RPMI8226 (cell line): Measurements from ENCODE around the gene TBCD.
A peak's percentile ranks its signal among the peaks of the same experiment; 100 is the strongest.

ENCODE experiments used
- DNase-seq: peaks from one replicate; pipeline ENCODE4 v3.0.0-alpha.2; 2015

The TBCD gene

GRCh38 chr17:82751571-82752370 is at the start of gene TBCD:
Gene TBCD, plus strand, starts transcription at chr17:82752065. Its CDS starts 129 bp downstream, at chr17:82752194.
- peak; percentile 89 for DNase-seq

DNA sequence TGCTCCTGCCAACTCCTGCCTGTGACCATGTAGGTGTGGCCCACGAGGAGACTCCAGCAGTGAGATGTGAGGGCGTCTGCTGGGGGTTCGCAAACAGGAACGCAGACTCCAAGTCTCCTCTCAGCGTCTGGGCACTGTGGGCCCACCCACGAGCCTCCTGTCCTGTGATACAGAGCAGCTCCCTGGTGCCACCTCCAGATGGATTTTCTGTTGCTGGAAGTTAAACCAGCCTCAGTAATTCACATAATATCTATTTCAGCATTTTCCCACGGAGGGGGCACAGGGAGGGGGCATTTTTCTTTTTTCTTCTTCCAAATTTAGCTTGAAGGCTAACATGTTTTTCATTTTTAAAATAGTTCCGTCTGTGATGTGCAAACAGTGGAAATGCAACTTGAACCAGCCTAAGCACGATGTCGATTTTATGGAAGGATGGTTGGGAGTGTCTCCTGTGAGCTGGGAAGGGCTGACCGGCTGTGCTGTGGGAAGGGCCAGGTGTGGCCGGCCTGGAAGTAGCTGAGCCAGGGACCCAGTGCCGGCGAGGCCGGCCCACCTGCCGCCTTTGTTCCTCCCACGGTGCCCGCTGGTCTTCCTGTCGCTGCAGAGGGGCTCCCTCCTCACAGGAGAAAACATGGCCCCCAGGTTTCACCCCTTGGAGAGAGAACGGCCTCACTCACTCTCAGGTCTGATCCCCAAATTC is 49.5 kb upstream of the TBCD start:
- no peak for DNase-seq

GRCh38 chr17:82703036-82703745 is 48.7 kb upstream of the TBCD start:
- DNase-seq: no peak

DNA sequence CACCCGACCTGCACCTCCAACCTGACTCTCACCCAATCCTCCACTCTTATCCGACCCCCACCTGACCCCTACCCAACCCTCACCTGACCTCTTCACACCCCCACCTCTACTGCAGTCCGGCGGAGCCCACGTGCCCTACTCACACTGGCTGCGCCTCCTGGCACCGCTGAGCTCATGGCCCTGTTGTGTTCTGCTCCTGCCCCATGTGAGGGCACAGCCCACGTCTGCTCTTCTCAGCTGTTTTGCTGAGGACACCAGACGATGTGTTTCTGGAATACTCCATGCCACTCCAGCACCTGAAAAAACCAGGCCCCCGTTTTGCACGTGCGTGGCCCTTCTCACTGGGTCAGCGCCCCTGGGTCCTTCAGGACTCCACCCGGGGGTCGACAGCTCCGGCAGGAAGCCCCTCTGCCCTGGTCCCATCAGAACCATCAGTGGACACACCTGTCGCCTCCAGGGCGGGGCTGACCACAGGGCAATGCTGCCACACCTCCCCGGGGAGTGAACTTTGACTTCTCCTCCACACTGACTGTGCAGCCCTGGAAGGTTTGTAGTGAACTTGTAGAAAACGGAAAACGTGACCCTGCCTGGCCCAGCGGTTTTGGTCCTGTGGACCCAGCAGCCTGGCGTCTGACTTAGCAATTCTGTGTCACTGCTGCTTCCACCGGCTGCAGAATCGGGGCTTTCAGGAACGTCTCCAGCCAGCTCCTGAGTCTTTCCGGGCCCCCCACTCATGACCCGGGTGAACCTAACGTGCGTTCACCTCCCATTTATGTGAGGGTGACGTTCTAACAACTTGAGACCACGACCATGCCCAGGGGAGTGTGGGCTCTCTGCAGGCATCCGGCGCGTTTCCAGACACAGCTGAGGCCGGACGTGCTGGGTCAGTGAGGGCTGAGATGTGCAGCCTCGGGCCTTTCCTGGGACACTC is 47.7 kb upstream of the TBCD start:
- no peak for DNase-seq

- no peak for DNase-seq
These were observed 47.0 kb upstream of the TBCD start for GRCh38 chr17:82704886-82705285.

DNA sequence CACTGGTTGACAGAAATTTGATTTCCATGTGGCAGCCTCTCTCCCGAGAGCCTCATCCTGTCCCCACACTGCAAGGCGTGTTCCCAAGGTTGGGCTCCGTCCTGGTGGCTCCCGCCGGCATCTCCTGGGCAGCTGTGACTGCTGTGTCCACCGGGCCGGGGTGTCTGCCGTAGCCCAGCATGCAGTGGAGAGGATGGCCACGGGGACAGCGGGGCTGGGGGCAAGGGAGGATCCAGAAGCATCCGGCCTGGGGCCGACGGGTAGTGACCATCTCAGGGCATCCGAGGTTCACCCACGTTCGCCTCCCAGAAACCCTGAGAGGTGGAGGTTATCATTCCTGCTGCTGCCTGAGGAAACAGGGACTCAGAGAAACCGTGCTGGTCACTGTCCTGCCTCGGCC is 46.1 kb upstream of the TBCD start:
- no peak for DNase-seq

DNA sequence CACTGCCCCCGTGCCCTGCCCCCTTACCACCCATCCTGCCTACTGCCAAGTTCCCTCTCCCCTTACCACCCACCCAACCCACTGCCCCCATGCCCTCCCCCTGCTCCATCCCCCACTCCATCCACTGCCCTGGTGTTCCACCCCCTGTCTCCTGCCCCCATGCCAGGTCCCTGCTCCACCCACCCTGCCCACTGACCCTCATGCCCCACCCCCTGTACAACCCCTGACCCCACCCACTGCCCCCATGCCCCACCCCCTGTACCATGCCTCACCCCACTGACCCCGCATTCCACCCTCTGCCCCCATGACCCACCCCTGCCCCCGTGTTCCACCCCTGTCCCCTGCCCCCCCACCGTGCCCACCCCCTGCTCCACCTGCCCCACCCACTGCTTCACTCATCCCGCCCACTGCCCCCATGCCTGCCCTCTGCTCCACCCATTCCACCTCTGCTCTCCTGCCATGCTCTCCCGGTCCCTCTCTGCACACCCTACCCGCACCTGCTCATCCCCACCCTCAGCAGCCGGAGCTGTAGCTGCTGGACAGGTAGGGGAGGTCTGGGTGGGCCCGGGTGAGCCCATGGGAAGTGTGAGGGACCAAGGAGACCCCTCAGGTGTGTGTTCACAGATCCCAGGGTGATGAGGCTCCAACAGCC is 42.7 kb upstream of the TBCD start:
- DNase-seq: no peak

DNA sequence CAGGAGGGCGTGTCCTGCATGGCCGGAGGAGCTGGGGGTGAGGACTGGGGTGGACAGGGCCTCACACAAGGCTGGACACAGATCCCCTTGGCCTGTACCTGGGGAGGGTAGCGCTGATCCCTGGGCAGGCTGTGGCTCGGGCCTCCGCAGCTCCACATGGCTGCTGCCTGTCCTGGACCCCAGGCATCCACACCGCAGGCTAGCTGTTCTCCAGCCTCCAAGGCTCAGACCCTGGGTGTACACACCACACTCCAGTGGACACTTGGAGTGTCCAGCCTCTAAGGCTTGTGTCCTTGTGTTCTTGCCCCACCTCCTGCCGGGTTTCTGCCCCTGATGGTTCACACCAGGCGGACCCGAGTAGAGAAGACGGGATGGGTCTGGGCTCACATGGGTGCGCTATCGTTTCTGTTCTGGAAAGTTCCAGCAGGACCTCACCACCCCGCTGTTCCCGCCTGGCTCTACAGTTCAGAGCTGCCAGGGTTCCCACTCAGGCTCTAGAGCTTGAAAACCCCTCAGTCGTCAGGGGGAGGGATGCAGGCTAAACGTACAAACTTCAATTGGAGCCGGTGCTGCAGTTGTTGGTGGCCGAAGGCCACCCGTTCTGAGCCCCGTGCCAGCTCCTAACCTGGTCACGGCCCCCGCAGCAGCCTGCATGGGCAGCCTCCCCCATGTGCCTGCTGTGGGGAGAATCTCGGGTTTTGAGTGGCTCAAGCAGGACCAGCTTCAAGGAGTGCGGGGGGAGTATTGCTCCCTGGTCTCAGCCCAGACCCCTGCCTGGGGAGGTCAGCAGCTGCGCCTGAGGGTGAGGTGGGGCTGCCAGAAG is 42.0 kb upstream of the TBCD start:
- DNase-seq: no peak

DNA sequence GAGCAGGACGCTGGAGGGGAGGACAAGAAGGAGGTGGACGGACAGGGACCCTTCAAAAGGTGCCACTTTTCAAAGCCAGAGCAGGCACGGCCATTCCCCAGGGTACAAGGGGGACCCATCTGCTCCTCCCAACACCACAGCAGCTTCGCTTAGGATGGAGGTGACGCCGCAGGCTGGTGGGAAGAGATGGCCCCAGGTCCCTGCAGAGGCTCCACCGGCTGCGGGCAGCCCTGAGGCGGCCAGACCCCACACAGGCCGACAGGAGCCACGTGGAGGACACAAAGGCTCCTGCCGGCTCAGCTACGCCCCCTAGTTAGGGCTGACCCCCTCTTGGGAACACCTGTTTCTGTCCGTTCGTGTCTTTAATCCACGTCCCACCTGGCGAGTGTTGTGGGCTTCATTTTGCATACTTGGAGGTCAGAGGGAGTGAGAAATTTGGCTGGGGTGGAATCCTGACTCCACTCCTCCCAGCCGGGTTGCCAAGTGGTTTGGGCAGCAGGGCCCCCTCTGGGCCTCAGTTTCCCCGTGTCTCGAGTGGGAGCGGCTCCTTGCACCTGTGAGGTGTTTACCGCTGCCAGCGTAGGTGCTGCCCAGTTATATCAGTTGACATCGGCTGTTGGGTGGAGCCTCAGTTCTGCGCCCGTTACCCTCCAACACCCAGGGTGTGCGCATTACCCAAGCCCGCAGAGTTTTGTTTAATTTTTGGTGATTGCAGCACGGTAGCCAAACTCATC is 41.2 kb upstream of the TBCD start:
- no peak for DNase-seq

DNA sequence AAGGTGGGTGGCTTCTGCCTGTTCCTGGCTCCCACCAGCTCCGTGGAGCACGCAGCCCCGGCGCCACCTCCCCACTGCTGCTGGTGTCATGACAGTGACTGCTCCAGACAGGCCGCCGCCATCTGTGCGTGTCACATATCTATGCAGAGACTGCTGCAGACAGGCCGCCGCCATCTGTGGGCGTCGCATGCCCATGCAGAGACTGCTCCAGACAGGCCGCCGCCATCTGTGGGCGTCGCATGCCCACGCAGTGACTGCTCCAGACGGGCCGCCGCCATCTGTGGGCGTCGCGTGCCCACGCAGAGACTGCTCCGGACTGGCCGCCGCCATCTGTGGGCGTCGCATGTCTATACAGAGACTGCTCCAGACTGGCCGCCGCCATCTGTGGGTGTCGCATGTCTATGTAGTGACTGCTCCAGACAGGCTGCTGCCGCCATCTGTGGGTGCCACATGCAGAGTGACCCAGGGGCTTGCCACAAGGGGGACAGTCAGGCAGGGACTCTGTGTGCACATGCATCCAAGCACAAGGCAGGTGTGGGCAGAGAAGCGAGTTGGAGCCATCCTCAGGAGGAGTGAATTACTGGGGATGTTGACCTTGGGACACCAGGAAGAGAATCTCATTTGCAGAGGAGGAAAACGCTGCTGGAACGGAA is 38.7 kb upstream of the TBCD start:
- DNase-seq: no peak

DNA sequence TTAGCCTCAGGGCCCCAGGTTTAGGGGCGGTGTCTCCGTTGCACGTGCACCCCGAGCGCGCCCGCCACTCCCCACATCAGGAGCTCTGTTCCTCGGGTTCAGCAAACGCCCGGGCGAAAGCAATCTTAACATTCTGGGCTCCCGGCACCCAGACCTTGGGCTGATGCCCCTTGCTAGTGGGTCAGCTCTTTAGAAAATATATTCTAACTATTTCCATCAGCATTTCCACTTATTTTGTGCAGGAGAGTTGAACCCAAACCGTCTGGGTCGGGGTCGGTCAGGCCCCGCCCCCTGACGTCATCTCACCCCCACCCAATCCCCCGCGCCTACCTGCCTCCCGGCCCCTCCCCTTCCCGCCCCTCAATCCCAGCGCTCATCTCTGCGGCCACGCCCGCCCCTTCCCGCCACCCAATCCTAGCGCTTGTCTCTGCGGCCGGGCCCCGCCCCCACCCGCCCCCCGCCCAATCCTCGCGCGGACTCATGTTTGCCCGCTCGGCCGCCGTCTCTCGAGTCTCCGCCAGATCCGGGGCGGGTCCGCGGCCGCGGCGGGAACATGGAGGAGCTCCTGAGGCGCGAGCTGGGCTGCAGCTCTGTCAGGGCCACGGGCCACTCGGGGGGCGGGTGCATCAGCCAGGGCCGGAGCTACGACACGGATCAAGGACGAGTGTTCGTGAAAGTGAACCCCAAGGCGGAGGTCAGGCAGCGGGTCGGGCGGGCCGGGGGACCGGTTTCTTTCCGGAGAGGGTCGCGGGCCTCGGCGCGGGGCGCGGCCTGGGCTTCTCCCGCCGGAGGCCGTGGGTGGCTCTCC is 35.5 kb upstream of the TBCD start, which contains the start of gene FN3KRP:
TSS of gene FN3KRP (plus strand) at position 504 of the 808 bp plus-strand sequence. CDS start at position 554, 50 bp downstream.
- peak; percentile 97 for DNase-seq

DNA sequence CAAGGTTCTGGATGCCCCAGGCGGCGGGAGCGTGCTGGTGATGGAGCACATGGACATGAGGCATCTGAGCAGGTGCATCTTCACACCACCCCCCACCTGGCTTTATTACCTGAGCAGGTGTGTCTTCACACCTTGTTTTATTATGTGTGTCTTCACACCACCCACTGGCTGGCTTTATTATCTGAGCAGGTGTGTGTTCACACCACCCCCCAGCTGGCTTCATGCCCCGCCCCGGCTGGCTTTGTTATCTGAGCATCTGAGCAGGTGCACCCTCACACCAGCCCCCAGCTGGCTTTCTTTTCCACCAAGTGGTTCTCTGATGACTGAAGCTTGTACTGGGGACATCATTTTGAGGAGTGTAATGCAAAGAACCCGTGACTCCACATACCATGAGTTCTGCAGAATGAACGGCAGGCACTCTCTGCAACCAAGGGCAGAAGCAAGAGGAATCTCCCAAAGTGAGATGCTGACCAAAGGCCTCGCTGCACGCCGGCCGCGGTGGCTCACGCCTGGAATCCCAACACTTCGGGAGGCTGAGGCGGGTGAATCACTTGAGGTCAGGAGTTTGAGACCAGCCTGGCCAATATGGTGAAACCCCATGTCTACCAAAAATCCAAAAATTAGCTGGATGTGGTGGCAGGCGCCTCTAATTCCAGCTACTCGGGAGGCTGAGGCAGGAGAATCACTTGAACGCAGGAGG is 32.7 kb upstream of the TBCD start:
- no peak for DNase-seq

DNA sequence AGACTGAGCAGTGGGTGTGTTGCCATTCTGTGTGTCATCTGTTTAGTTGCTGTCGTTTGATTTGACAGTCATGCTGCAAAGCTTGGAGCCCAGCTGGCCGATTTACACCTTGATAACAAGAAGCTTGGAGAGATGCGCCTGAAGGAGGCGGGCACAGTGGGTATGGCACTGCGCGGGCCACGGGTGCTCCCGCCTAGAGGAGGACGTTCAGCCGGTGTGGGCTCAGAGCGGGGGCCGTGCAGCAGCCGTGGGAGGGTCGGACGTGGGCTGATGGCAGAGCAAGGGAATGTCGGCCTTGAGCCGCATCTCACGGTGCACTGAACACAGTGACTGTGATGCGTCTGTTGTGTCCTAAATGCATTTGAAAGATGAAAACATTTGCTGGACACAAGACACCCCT is 31.7 kb upstream of the TBCD start:
- no peak for DNase-seq

DNA sequence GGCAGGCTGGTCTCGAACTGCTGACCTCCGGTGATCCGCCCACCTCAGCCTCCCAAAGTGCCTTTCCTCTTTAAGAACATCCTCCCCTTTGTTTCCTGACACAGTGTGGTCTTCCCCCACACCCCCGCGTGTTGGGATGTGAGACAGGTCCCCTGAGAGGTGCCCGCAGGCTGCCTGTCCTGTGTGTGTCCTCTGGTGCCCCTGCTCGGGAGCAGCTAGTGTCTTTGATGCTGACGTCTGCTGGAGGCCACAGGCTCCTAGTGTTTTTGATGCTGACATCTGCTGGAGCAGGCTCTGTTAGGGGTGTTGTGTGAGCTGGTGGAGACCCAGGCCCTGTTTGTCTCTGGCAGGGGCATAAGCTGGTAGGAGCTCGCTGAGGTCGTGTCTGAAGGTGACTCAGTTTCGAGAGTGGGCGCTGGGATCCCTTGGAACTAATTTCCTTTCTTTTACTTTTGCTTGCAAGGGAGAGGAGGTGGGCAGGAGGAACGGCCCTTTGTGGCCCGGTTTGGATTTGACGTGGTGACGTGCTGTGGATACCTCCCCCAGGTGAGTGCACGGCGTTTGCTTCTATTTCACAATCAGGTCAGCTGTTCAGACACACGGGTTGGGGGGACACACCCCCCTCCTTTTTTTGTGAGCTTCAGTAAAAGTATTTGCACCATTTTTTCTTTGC is 29.4 kb upstream of the TBCD start:
- DNase-seq: no peak

DNA sequence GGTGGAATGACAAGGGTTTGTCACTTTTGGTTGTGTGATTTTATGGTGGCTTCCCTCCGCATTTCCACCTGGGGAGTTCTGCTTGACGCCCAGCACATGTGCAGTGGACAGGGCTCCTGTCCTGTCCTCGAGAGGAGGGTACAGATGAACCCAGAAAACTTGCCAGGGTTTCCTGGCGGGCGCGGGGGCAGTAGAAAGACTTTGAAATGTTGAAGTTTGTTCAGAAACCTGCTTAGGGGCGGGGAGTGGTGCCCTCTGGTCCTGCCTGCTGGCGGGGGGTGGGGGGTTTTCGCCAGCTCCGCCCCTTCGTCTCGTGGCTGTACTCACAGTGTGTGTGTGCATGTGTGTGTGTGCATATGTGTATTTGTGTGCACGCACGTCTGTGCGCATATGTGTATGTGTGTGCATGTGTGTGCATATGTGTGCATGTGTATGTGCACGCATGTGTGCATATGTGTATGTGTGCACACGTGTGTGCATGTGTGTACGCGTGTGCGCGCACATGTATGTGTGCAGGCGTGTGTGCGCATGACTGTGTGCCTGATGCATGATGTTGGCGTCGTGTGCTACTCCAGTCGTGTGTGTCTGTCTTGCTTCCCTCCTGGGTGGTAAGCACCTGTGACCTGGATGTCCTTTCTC is 28.6 kb upstream of the TBCD start:
- no peak for DNase-seq

- no peak for DNase-seq
These were observed 25.4 kb upstream of the TBCD start for GRCh38 chr17:82726427-82726826.
